CD4-positive, alpha-beta T cell treated with Interferon alpha-2 for 1 hour (primary cell): ENCODE data around the gene EYA4.

Experiments used
- DNase-seq, 2 donors: peaks; one replicate each; pipeline ENCODE4 v3.0.0-alpha.2; 2020 to 2022

The EYA4 gene

GRCh38 chr6:133410638-133411435 is 169.7 kb downstream of the EYA4 start:
- DNase-seq, result no peak

GRCh38 chr6:133411757-133412156 is 170.6 kb downstream of the EYA4 start:
- no peak for DNase-seq

GRCh38 chr6:133415262-133415661 is 174.1 kb downstream of the EYA4 start:
- DNase-seq, result no peak

GRCh38 chr6:133418108-133418507 is 177.0 kb downstream of the EYA4 start:
- no peak for DNase-seq

- no peak for DNase-seq
Measured at GRCh38 chr6:133423242-133423641, 182.1 kb downstream of the EYA4 start.

- DNase-seq, result no peak
Measured at GRCh38 chr6:133424359-133424758, 183.2 kb downstream of the EYA4 start.

- no peak for DNase-seq
Measured at GRCh38 chr6:133426038-133426437, 184.9 kb downstream of the EYA4 start.

GRCh38 chr6:133428295-133428694 is 187.1 kb downstream of the EYA4 start:
- DNase-seq, result no peak

GRCh38 chr6:133430530-133430929 is 189.4 kb downstream of the EYA4 start:
- no peak for DNase-seq

- DNase-seq, result no peak
Measured at GRCh38 chr6:133431031-133431430, 189.9 kb downstream of the EYA4 start.

GRCh38 chr6:133432021-133432989 is 191.1 kb downstream of the EYA4 start:
- no peak for DNase-seq

- no peak for DNase-seq
Measured at GRCh38 chr6:133435065-133435728, 194.0 kb downstream of the EYA4 start.

GRCh38 chr6:133436652-133437051 is 195.5 kb downstream of the EYA4 start:
- DNase-seq, result no peak

GRCh38 chr6:133441491-133441890 is 200.3 kb downstream of the EYA4 start:
- no peak for DNase-seq

- DNase-seq, result no peak
Measured at GRCh38 chr6:133446789-133447188, 205.6 kb downstream of the EYA4 start.

GRCh38 chr6:133447924-133448323 is 206.8 kb downstream of the EYA4 start:
- no peak for DNase-seq

- DNase-seq, result no peak
Measured at GRCh38 chr6:133456439-133456838, 215.3 kb downstream of the EYA4 start.

GRCh38 chr6:133456944-133457343 is 215.8 kb downstream of the EYA4 start:
- no peak for DNase-seq

GRCh38 chr6:133460101-133460500 is 218.9 kb downstream of the EYA4 start:
- no peak for DNase-seq

GRCh38 chr6:133463790-133464189 is 222.6 kb downstream of the EYA4 start:
- DNase-seq, result no peak

- no peak for DNase-seq
Measured at GRCh38 chr6:133466680-133467079, 225.5 kb downstream of the EYA4 start.

- no peak for DNase-seq
Measured at GRCh38 chr6:133467231-133467981, 226.2 kb downstream of the EYA4 start.

GRCh38 chr6:133467982-133468380 is 226.8 kb downstream of the EYA4 start:
- no peak for DNase-seq
